H9 (cell line): ENCODE measurements around the gene OR10H3. TPM values are rescaled to one million over a fixed set of nuclear protein-coding genes. Genes with fewer than 3 reads are reported as not detected.

Experiments
- DNase-seq: peaks from one replicate; pipeline ENCODE4 v3.0.0-alpha.2; 2017
- H2AFZ ChIP-seq: one replicate; pipeline ENCODE4 v1.6.1; 2013; ENCODE audit warnings: mild to moderate bottlenecking, low read length, control low read depth, moderate library complexity
- H2AK5ac ChIP-seq: 2 replicates; pipeline ENCODE4 v1.6.1; 2013; ENCODE audit warnings: low read length, control low read depth, mixed read lengths; ENCODE audit not compliant: insufficient read length
- H2BK120ac ChIP-seq: one replicate; pipeline ENCODE4 v1.6.1; 2013; ENCODE audit warnings: low read depth, mild to moderate bottlenecking, low read length, control low read depth, inconsistent platforms; ENCODE audit not compliant: poor library complexity, severe bottlenecking
- H2BK12ac ChIP-seq: 2 replicates; pipeline ENCODE4 v1.6.1; 2013; ENCODE audit warnings: low read length, control low read depth, mixed read lengths, low read depth; ENCODE audit not compliant: insufficient read length
- H2BK15ac ChIP-seq: 2 replicates; pipeline ENCODE4 v1.6.1; 2013; ENCODE audit warnings: low read depth, low read length, control low read depth
- H2BK20ac ChIP-seq: one replicate; pipeline ENCODE4 v1.6.1; 2013; ENCODE audit warnings: low read depth, mild to moderate bottlenecking, low read length, control low read depth, inconsistent platforms; ENCODE audit not compliant: poor library complexity, severe bottlenecking
- H2BK5ac ChIP-seq: 2 replicates; pipeline ENCODE4 v1.6.1; 2013; ENCODE audit warnings: low read length, control low read depth, mixed read lengths; ENCODE audit not compliant: insufficient read length
- H3K14ac ChIP-seq: 2 replicates; pipeline ENCODE4 v1.6.1; 2013; ENCODE audit warnings: low read length, control low read depth; ENCODE audit not compliant: insufficient read depth
- H3K18ac ChIP-seq: 2 replicates; pipeline ENCODE4 v1.6.1; 2013; ENCODE audit warnings: low read depth, mild to moderate bottlenecking, mixed read lengths, low read length, control low read depth; ENCODE audit not compliant: insufficient read length
- H3K23ac ChIP-seq: 2 replicates; pipeline ENCODE4 v1.6.1; 2013; ENCODE audit warnings: low read length, control low read depth, mixed read lengths, low read depth; ENCODE audit not compliant: insufficient read length
- H3K23me2 ChIP-seq: 2 replicates; pipeline ENCODE4 v1.6.1; 2013; ENCODE audit warnings: low read depth, mild to moderate bottlenecking, mixed read lengths, low read length, control low read depth; ENCODE audit not compliant: insufficient read length, poor library complexity, severe bottlenecking
- H3K27ac ChIP-seq: 2 replicates; pipeline ENCODE4 v1.5.1; 2013; ENCODE audit warnings: low read length, control low read depth, mixed read lengths, low read depth; ENCODE audit not compliant: insufficient read length
- H3K27me3 ChIP-seq: 2 replicates; pipeline ENCODE4 v1.6.1; 2013; ENCODE audit warnings: low read length, control low read depth, inconsistent platforms; ENCODE audit not compliant: insufficient read depth
- H3K4ac ChIP-seq: 2 replicates; pipeline ENCODE4 v1.6.1; 2013; ENCODE audit warnings: low read depth, mild to moderate bottlenecking, control low read depth, inconsistent platforms, low read length, moderate library complexity
- H3K4me1 ChIP-seq: 2 replicates; pipeline ENCODE4 v1.6.1; 2013; ENCODE audit warnings: low read length, control low read depth, inconsistent platforms; ENCODE audit not compliant: insufficient read depth
- H3K4me2 ChIP-seq: 2 replicates; pipeline ENCODE4 v1.6.1; 2013; ENCODE audit warnings: low read length, control low read depth, mixed read lengths; ENCODE audit not compliant: insufficient read length, insufficient read depth
- H3K56ac ChIP-seq: 2 replicates; pipeline ENCODE4 v1.6.1; 2013; ENCODE audit warnings: low read depth, mild to moderate bottlenecking, mixed read lengths, low read length, control low read depth; ENCODE audit not compliant: insufficient read length
- H3K79me1 ChIP-seq: 2 replicates; pipeline ENCODE4 v1.6.1; 2013; ENCODE audit warnings: low read depth, mild to moderate bottlenecking, moderate library complexity, low read length, control low read depth, inconsistent platforms; ENCODE audit not compliant: insufficient read depth, poor library complexity, severe bottlenecking
- H3K79me2 ChIP-seq: 2 replicates; pipeline ENCODE4 v1.6.1; 2013; ENCODE audit warnings: low read length, control low read depth, inconsistent platforms; ENCODE audit not compliant: insufficient read depth
- H3K9ac ChIP-seq: 2 replicates; pipeline ENCODE4 v1.6.1; 2013; ENCODE audit warnings: low read length, control low read depth, mixed read lengths; ENCODE audit not compliant: insufficient read length; ENCODE audit errors: extremely low read depth
- H3K9me3 ChIP-seq: one replicate; pipeline ENCODE4 v1.6.1; 2013; ENCODE audit warnings: low read depth, low read length, inconsistent platforms; ENCODE audit not compliant: control insufficient read depth
- H3T11ph ChIP-seq: one replicate; pipeline ENCODE4 v1.6.1; 2013; ENCODE audit warnings: mild to moderate bottlenecking, low read length, control low read depth, inconsistent platforms
- H4K20me1 ChIP-seq: one replicate; pipeline ENCODE4 v1.6.1; 2013; ENCODE audit not compliant: control insufficient read depth, insufficient read length, insufficient read depth
- H4K5ac ChIP-seq: 2 replicates; pipeline ENCODE4 v1.6.1; 2013; ENCODE audit warnings: low read depth, mild to moderate bottlenecking, mixed read lengths, low read length, control low read depth; ENCODE audit not compliant: insufficient read length
- H4K8ac ChIP-seq: replicated peaks from 2 replicates; pipeline ENCODE4 v1.6.1; 2013; ENCODE audit warnings: low read length, control low read depth, mixed read lengths, low read depth; ENCODE audit not compliant: insufficient read length
- H4K91ac ChIP-seq: 2 replicates; pipeline ENCODE4 v1.6.1; 2013; ENCODE audit warnings: low read depth, mild to moderate bottlenecking, moderate library complexity, mixed read lengths, low read length, control low read depth; ENCODE audit not compliant: insufficient read length
- H3K27ac Mint-ChIP-seq, 3 experiments: 2 replicates in 2 of 3; 3 replicates in 1 of 3; pipeline ENCODE4 v1.8.0; 2020 to 2021; ENCODE audit warnings: mixed read lengths in 3 of 3, mild to moderate bottlenecking in 1 of 3, moderate library complexity in 1 of 3
- H3K27me3 Mint-ChIP-seq: 2 replicates; pipeline ENCODE4 v1.8.0; 2021; ENCODE audit warnings: low read depth, mild to moderate bottlenecking, moderate library complexity, mixed read lengths
- H3K36me3 Mint-ChIP-seq, 3 experiments: 2 replicates in 2 of 3; 3 replicates in 1 of 3; pipeline ENCODE4 v1.8.0; 2020 to 2021; ENCODE audit warnings: low read depth in 3 of 3, mixed read lengths in 3 of 3; ENCODE audit not compliant: insufficient read depth in 1 of 3
- H3K4me1 Mint-ChIP-seq, 2 experiments: 2 replicates each; pipeline ENCODE4 v1.8.0; 2020; ENCODE audit warnings: mixed read lengths in 2 of 2
- H3K4me3 Mint-ChIP-seq, 2 experiments: 2 replicates in 1 of 2; 3 replicates in 1 of 2; pipeline ENCODE4 v1.8.0; 2020 to 2021; ENCODE audit warnings: mild to moderate bottlenecking in 2 of 2, mixed read lengths in 2 of 2, moderate library complexity in 1 of 2
- H3K9me3 Mint-ChIP-seq, 2 experiments: 2 replicates in 1 of 2; 3 replicates in 1 of 2; pipeline ENCODE4 v1.8.0; 2020; ENCODE audit warnings: mild to moderate bottlenecking in 2 of 2, mixed read lengths in 2 of 2, moderate library complexity in 1 of 2
- CTCF ChIP-seq: fragments of 200-600 bp; sonication (generic); conservative IDR thresholded peaks from 3 replicates; pipeline ENCODE4 v1.8.0; 2021; ENCODE audit warnings: antibody characterized with exemption, mild to moderate bottlenecking
- WGBS: extraction: QIAGEN DNeasy Blood & Tissue Kit; methylation state at CpG from one replicate; pipeline ENCODE4 v1.1.7; 2013; ENCODE audit warnings: missing lambda C conversion rate, low lambda C conversion rate, mixed read lengths; ENCODE audit not compliant: insufficient read length; ENCODE audit errors: extremely low coverage; 5-methylcytosine and 5-hydroxymethylcytosine counted together
- total RNA-seq: library from RNA; stranded (reverse); gene quantifications from 2 replicates; pipeline ENCODE4 v1.2.1, GENCODE V29; 2021

Gene OR10H3
- total RNA-seq, 1 experiment from 2014 or later, result not detected

GRCh38 chr19:15696654-15697194 is 41.1 kb upstream of the OR10H3 start:
- Histone ChIP-seq H2AK5ac (no peak overlapping the region), H3K4ac (no peak overlapping the region), H4K8ac (no peak overlapping the region), H3K56ac (no peak overlapping the region), H2BK5ac (no peak overlapping the region), H4K91ac (no peak overlapping the region), H3K4me1 (no peaks in the 10 kb centered on the region), H4K5ac (no peak overlapping the region), H3K14ac (no peak overlapping the region), H3K9ac (no peak overlapping the region), H3K23me2 (no peaks in the 10 kb centered on the region), H2BK20ac (no peak overlapping the region), H3K4me2 (no peak overlapping the region), H4K20me1 (no peaks in the 10 kb centered on the region), H3K27me3 (no peaks in the 10 kb centered on the region), H3K79me2 (no peaks in the 10 kb centered on the region), H3T11ph (no peak overlapping the region), H3K79me1 (no peaks in the 10 kb centered on the region), H2BK120ac (no peak overlapping the region), H3K23ac (no peak overlapping the region), H3K18ac (no peak overlapping the region), H2AFZ (no peak overlapping the region), H3K9me3 (peaks cover 56% of the 10 kb centered on the region), H2BK15ac (no peak overlapping the region), H2BK12ac (no peak overlapping the region), H3K27ac (no peak overlapping the region)
- no peaks in the 10 kb centered on the region; the same call in 1 of the 2 replicates for H3K27me3 Mint-ChIP-seq
- peaks cover 75 to 84% of the 10 kb centered on the region in 2 experiments for H3K9me3 Mint-ChIP-seq
- no peaks in the 10 kb centered on the region for H3K4me1 Mint-ChIP-seq
- WGBS, result no CpG with 5 or more reads among the region's 19 CpGs
- no peak for TF ChIP-seq CTCF
- DNase-seq, result no peak
- H3K27ac Mint-ChIP-seq, result no peak overlapping the region
- H3K4me3 Mint-ChIP-seq, result no peak overlapping the region
- H3K36me3 Mint-ChIP-seq, result peaks cover 4 to 18% (median 6%) of the 10 kb centered on the region in 3 experiments; a peak in 3 of 7 replicates
